Activated CD4-positive, alpha-beta memory T cell treated with anti-CD3 and anti-CD28 coated beads for 36 hours (primary cell): Measurements from ENCODE around the gene GALT. TPM values are rescaled to one million over a fixed set of nuclear protein-coding genes. Genes with fewer than 3 reads are reported as not detected.
A peak's percentile ranks its signal among the peaks of the same experiment; 100 is the strongest.

Source experiments
- CTCF ChIA-PET: fragments of 350-600 bp; sonication (Branson Sonifier 250); formaldehyde crosslinking; loops from one replicate; lab custom pipeline; 2021; ENCODE audit warnings: antibody characterized with exemption, inconsistent platforms; lab: Charles Lee
- POLR2A ChIA-PET: fragments of 350-600 bp; sonication (Branson Sonifier 250); formaldehyde crosslinking; loops from one replicate; lab custom pipeline; 2021; ENCODE audit warnings: antibody characterized with exemption; lab: Charles Lee
- DNase-seq: peaks from one replicate; pipeline ENCODE4 v3.0.0-alpha.2; 2020
- H3K27ac Mint-ChIP-seq: one replicate; pipeline ENCODE4 v1.8.0; 2021; ENCODE audit warnings: mixed read lengths
- H3K27me3 Mint-ChIP-seq: one replicate; pipeline ENCODE4 v1.8.0; 2021; ENCODE audit warnings: mixed read lengths
- H3K36me3 Mint-ChIP-seq: one replicate; pipeline ENCODE4 v1.8.0; 2021; ENCODE audit warnings: mixed read lengths
- H3K4me1 Mint-ChIP-seq: one replicate; pipeline ENCODE4 v1.8.0; 2021; ENCODE audit warnings: low read depth, mixed read lengths
- H3K4me3 Mint-ChIP-seq: one replicate; pipeline ENCODE4 v1.8.0; 2021; ENCODE audit warnings: mild to moderate bottlenecking, mixed read lengths
- H3K9me3 Mint-ChIP-seq: one replicate; pipeline ENCODE4 v1.8.0; 2021; ENCODE audit warnings: mixed read lengths
- intact Hi-C: fragments of 100-400 bp; cut with micrococcal nuclease; formaldehyde crosslinking; loops from one replicate; pipeline ENCODE4 v1.15.1; 2023
- total RNA-seq, 2 experiments: library from RNA; stranded (reverse); gene quantifications; one replicate each; pipeline ENCODE4 v1.2.3, GENCODE V29; 2021

The GALT gene
- total RNA-seq: 10 to 100 TPM; 56.0 to 59.2 TPM

GRCh38 chr9:34646211-34647083 is at the start of gene GALT:
TSS of gene GALT (plus strand) at chr9:34646675. CDS start at chr9:34646705, 30 bp downstream.
- Mint-ChIP-seq H3K27ac (peak within 1 kb of the TSS; percentile 84), H3K4me1 (peaks cover 28% of the 10 kb centered on the region), H3K9me3 (no peaks in the 10 kb centered on the region), H3K36me3 (peaks cover 27% of the 10 kb centered on the region), H3K4me3 (peak within 1 kb of the TSS; percentile 86), H3K27me3 (no peaks in the 10 kb centered on the region)
- CTCF ChIA-PET: interaction anchor here (1.0 to 4.2 kb wide), 14 partner anchors 10 to 56 kb away, joined by 3 to 104 read pairs (median 7); partner anchors contain the start of genes CCL27, DCTN3, RPP25L and SIGMAR1
- DNase-seq: peak; percentile 99
- intact Hi-C loops: loop anchor here (1.0 kb wide), 3 partner anchors 8 to 34 kb away; partner anchors contain the start of gene RPP25L
- POLR2A ChIA-PET: interaction anchor here (0.8 to 2.0 kb wide), 5 partner anchors 9 to 188 kb away, joined by 3 to 42 read pairs (median 4); partner anchors contain the start of genes DNAI1, FAM219A and SIGMAR1

- intact Hi-C loops: no loop called here
- H3K27me3 Mint-ChIP-seq: peaks cover 3% of the 10 kb centered on the region
- no peaks in the 10 kb centered on the region for H3K36me3 Mint-ChIP-seq
- no peak for DNase-seq
- no peaks in the 10 kb centered on the region for H3K4me1 Mint-ChIP-seq
- no peak overlapping the region for H3K27ac Mint-ChIP-seq
- H3K4me3 Mint-ChIP-seq: no peak overlapping the region
- ChIA-PET CTCF (interaction anchor here (1.2 to 1.6 kb wide), 2 partner anchors 13 to 196 kb away, joined by 3 to 7 read pairs; partner anchors contain the start of gene RPP25L), POLR2A (no interaction called here)
- no peaks in the 10 kb centered on the region for H3K9me3 Mint-ChIP-seq
Observed at GRCh38 chr9:34599546-34599945, 46.9 kb upstream of the GALT start.

- intact Hi-C loops: no loop called here
- no peak for DNase-seq
- no peak overlapping the region for H3K4me3 Mint-ChIP-seq
- no peaks in the 10 kb centered on the region for H3K9me3 Mint-ChIP-seq
- CTCF ChIA-PET: interaction anchor here (1.0 to 1.6 kb wide), 4 partner anchors 10 to 197 kb away, joined by 3 to 6 read pairs (median 4); no protein-coding TSS in a partner anchor
- H3K4me1 Mint-ChIP-seq: no peaks in the 10 kb centered on the region
- H3K27ac Mint-ChIP-seq: no peak overlapping the region
- peaks cover 3% of the 10 kb centered on the region for H3K27me3 Mint-ChIP-seq
- POLR2A ChIA-PET: no interaction called here
- no peaks in the 10 kb centered on the region for H3K36me3 Mint-ChIP-seq
Observed at GRCh38 chr9:34600908-34601307, 45.6 kb upstream of the GALT start.

GRCh38 chr9:34601937-34602573 is 44.4 kb upstream of the GALT start:
- no peaks in the 10 kb centered on the region for H3K9me3 Mint-ChIP-seq
- no peak for DNase-seq
- no peak overlapping the region for H3K27ac Mint-ChIP-seq
- no peak overlapping the region for H3K4me3 Mint-ChIP-seq
- ChIA-PET CTCF (interaction anchor here (0.8 to 3.0 kb wide), 11 partner anchors 9 to 528 kb away, joined by 3 to 32 read pairs (median 4); no protein-coding TSS in a partner anchor), POLR2A (no interaction called here)
- intact Hi-C loops: no loop called here
- no peaks in the 10 kb centered on the region for H3K27me3 Mint-ChIP-seq
- no peaks in the 10 kb centered on the region for H3K4me1 Mint-ChIP-seq
- no peaks in the 10 kb centered on the region for H3K36me3 Mint-ChIP-seq

- no peak overlapping the region for H3K27ac Mint-ChIP-seq
- intact Hi-C loops: loop anchor here (1.0 kb wide), 1 partner anchor 55 kb away; no protein-coding TSS in a partner anchor
- CTCF ChIA-PET: interaction anchor here (0.5 to 4.9 kb wide), 43 partner anchors 8 to 474 kb away, joined by 3 to 49 read pairs (median 5); partner anchors contain the start of genes CCL27, DCTN3, MYORG and RPP25L
- DNase-seq: peak; percentile 85
- no peaks in the 10 kb centered on the region for H3K4me1 Mint-ChIP-seq
- H3K9me3 Mint-ChIP-seq: no peaks in the 10 kb centered on the region
- POLR2A ChIA-PET: no interaction called here
- no peaks in the 10 kb centered on the region for H3K36me3 Mint-ChIP-seq
- H3K4me3 Mint-ChIP-seq: no peak overlapping the region
- H3K27me3 Mint-ChIP-seq: no peaks in the 10 kb centered on the region
Observed at GRCh38 chr9:34603610-34604231, 42.8 kb upstream of the GALT start.

- intact Hi-C loops: no loop called here
- ChIA-PET POLR2A (interaction anchor here (0.6 kb wide), 1 partner anchor 550 kb away, joined by 3 read pairs; no protein-coding TSS in a partner anchor), CTCF (interaction anchor here (0.9 to 4.9 kb wide), 5 partner anchors 14 to 195 kb away, joined by 3 to 49 read pairs (median 8); partner anchors contain the start of gene SIGMAR1)
- Mint-ChIP-seq H3K27me3 (no peaks in the 10 kb centered on the region), H3K27ac (no peak overlapping the region), H3K4me3 (no peak overlapping the region), H3K36me3 (peaks cover under 1% of the 10 kb centered on the region), H3K9me3 (no peaks in the 10 kb centered on the region), H3K4me1 (peaks cover 9% of the 10 kb centered on the region)
- no peak for DNase-seq
Observed at GRCh38 chr9:34606190-34606589, 40.3 kb upstream of the GALT start.

GRCh38 chr9:34606905-34607304 is 39.6 kb upstream of the GALT start:
- ChIA-PET POLR2A (no interaction called here), CTCF (interaction anchor here (0.9 to 4.9 kb wide), 6 partner anchors 13 to 59 kb away, joined by 3 to 49 read pairs (median 6); partner anchors contain the start of genes DCTN3, GALT and SIGMAR1)
- Mint-ChIP-seq H3K4me3 (no peak overlapping the region), H3K27me3 (no peaks in the 10 kb centered on the region), H3K27ac (no peak overlapping the region), H3K4me1 (peaks cover 12% of the 10 kb centered on the region), H3K9me3 (no peaks in the 10 kb centered on the region), H3K36me3 (peaks cover 3% of the 10 kb centered on the region)
- no peak for DNase-seq
- intact Hi-C loops: no loop called here

GRCh38 chr9:34607331-34607730 is 39.1 kb upstream of the GALT start:
- Mint-ChIP-seq H3K9me3 (no peaks in the 10 kb centered on the region), H3K4me3 (no peak overlapping the region), H3K36me3 (peaks cover 3% of the 10 kb centered on the region), H3K27ac (no peak overlapping the region), H3K4me1 (peaks cover 14% of the 10 kb centered on the region), H3K27me3 (no peaks in the 10 kb centered on the region)
- POLR2A ChIA-PET: no interaction called here
- intact Hi-C loops: no loop called here
- CTCF ChIA-PET: interaction anchor here (0.8 to 4.9 kb wide), 6 partner anchors 13 to 232 kb away, joined by 3 to 49 read pairs (median 6); partner anchors contain the start of genes DCTN3, GALT and SIGMAR1
- no peak for DNase-seq

- H3K36me3 Mint-ChIP-seq: peaks cover 3% of the 10 kb centered on the region
- peak overlapping the region; percentile 89 for H3K4me3 Mint-ChIP-seq
- intact Hi-C loops: no loop called here
- ChIA-PET POLR2A (interaction anchor here (1.1 to 1.8 kb wide), 2 partner anchors 10 to 27 kb away, joined by 4 read pairs; partner anchors contain the start of genes DCTN3 and SIGMAR1), CTCF (interaction anchor here (0.6 to 5.7 kb wide), 4 partner anchors 8 to 63 kb away, joined by 4 to 135 read pairs (median 5); partner anchors contain the start of gene SIGMAR1)
- no peaks in the 10 kb centered on the region for H3K9me3 Mint-ChIP-seq
- H3K27ac Mint-ChIP-seq: no peak overlapping the region
- H3K27me3 Mint-ChIP-seq: no peaks in the 10 kb centered on the region
- H3K4me1 Mint-ChIP-seq: peaks cover 21% of the 10 kb centered on the region
- no peak for DNase-seq
Observed at GRCh38 chr9:34610434-34611206, 35.9 kb upstream of the GALT start.

GRCh38 chr9:34611251-34611810 is 35.1 kb upstream of the GALT start:
- Mint-ChIP-seq H3K4me3 (peak overlapping the region; percentile 89), H3K36me3 (peaks cover 3% of the 10 kb centered on the region), H3K27ac (peak overlapping the region; percentile 85), H3K27me3 (no peaks in the 10 kb centered on the region), H3K4me1 (peaks cover 21% of the 10 kb centered on the region), H3K9me3 (no peaks in the 10 kb centered on the region)
- POLR2A ChIA-PET: interaction anchor here (1.1 to 1.8 kb wide), 2 partner anchors 9 to 26 kb away, joined by 4 read pairs; partner anchors contain the start of genes DCTN3 and SIGMAR1
- peak; percentile 16 for DNase-seq
- intact Hi-C loops: no loop called here
- CTCF ChIA-PET: interaction anchor here (0.6 to 5.7 kb wide), 5 partner anchors 9 to 87 kb away, joined by 4 to 135 read pairs (median 5); partner anchors contain the start of gene SIGMAR1
